NCI-H1092 treated with DMSO at 0.1 percent for 48 hours (cell line): ENCODE measurements around the gene RBM3.

Source experiments
- DNase-seq: peaks from one replicate; lab custom pipeline; 2025; lab: John Stamatoyannopoulos, UW

Gene RBM3

DNA sequence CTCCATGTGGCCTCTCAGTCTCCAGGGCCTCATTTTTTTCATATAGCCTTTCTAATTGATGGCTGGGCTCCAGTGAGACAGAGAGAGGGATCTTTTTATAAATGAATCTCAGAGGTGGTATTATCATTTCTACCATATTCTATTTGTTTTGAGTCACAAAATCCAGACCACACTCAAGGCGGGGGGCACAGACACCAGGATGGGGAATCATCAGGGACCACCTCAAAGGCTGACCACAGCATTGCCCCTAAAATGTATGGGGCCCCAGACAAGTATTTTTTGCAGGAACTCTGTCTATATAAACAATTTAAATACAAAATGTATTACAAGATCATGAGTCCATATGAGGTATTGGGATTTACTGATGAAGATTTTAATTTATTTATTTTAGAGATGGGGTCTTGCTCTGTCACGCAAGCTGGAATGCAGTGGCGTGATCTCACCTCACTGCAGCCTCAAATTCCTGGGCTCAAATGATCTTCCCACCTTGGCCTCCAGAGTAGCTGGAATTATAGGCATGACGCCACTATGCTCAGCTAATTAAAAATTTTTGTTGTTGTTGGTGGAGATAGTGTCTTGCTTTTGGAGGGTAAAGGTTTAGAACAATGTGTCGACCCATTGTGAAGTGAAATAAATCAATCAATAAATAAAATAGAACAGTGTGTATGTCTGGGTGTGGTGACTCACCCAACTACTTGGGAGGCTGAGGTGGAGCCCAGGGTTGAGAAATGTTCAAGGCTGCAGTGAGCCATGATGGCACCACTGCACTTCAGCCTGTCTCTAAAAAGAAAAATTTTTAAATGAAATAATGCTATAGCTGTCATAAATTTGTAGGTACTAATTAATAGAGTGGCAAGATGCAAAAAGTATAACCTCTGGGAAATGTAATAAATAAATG is 52.4 kb downstream of the RBM3 start:
- no peak for DNase-seq
